Thymus (tissue), 11 donors: ENCODE results near the gene FNDC8. TPM values are rescaled to one million over a fixed set of nuclear protein-coding genes. Genes with fewer than 3 reads are reported as not detected.
"Not testable (repeated sequence)": the region's sequence is repeated elsewhere in the genome, so short reads cannot be mapped to it uniquely, and the experiment has no call there.

Experiments used
- DNase-seq, 9 donors: peaks; one replicate each; pipeline ENCODE4 v3.0.0-alpha.2; 2013; ENCODE audit warnings: low spot score in 9 of 9, low read depth in 6 of 9, missing footprints in 1 of 9
- H3K27ac ChIP-seq, 2 donors: one replicate each; pipeline ENCODE4 v1.5.1; 2013; ENCODE audit warnings: control low read depth in 1 of 2, low read depth in 1 of 2, low read length in 1 of 2, mild to moderate bottlenecking in 1 of 2, moderate library complexity in 1 of 2
- H3K27me3 ChIP-seq, 2 donors: one replicate each; pipeline ENCODE4 v1.5.1; 2013; ENCODE audit warnings: low read length in 1 of 2; ENCODE audit not compliant: control insufficient read depth in 2 of 2, insufficient read depth in 1 of 2
- H3K36me3 ChIP-seq, 2 donors: one replicate each; pipeline ENCODE4 v1.5.1; 2013; ENCODE audit warnings: low read length in 1 of 2, mild to moderate bottlenecking in 1 of 2, moderate library complexity in 1 of 2; ENCODE audit not compliant: control insufficient read depth in 2 of 2, insufficient read depth in 2 of 2
- H3K4me1 ChIP-seq, 2 donors: one replicate each; pipeline ENCODE4 v1.5.1; 2013; ENCODE audit warnings: low read length in 2 of 2; ENCODE audit not compliant: control insufficient read depth in 2 of 2, insufficient read depth in 2 of 2
- H3K4me3 ChIP-seq, 2 donors: one replicate each; pipeline ENCODE4 v1.5.1; 2013; ENCODE audit warnings: low read length in 2 of 2, control low read depth in 1 of 2, mild to moderate bottlenecking in 1 of 2
- H3K9me3 ChIP-seq, 2 donors: one replicate each; pipeline ENCODE4 v1.5.1; 2013; ENCODE audit warnings: low read length in 1 of 2, mild to moderate bottlenecking in 1 of 2; ENCODE audit not compliant: control insufficient read depth in 2 of 2, insufficient read depth in 1 of 2
- WGBS: extraction: QIAGEN DNeasy Blood & Tissue Kit; methylation state at CpG from one replicate; pipeline ENCODE4 v1.1.7; 2013; 5-methylcytosine and 5-hydroxymethylcytosine counted together
- polyA plus RNA-seq: library from polyadenylated mRNA; stranded (reverse); fragments of 200-250 nt; gene quantifications from one replicate; pipeline ENCODE4 v1.2.3, GENCODE V29; 2013
- total RNA-seq: library from RNA; stranded (reverse); fragments of 120-200 nt; gene quantifications from one replicate; pipeline ENCODE4 v1.2.4, GENCODE V29; 2013
- donor health status: healthy.

The FNDC8 gene
- total and polyA plus RNA-seq, 2 donors = 0.02 TPM; not detected in 1

DNA sequence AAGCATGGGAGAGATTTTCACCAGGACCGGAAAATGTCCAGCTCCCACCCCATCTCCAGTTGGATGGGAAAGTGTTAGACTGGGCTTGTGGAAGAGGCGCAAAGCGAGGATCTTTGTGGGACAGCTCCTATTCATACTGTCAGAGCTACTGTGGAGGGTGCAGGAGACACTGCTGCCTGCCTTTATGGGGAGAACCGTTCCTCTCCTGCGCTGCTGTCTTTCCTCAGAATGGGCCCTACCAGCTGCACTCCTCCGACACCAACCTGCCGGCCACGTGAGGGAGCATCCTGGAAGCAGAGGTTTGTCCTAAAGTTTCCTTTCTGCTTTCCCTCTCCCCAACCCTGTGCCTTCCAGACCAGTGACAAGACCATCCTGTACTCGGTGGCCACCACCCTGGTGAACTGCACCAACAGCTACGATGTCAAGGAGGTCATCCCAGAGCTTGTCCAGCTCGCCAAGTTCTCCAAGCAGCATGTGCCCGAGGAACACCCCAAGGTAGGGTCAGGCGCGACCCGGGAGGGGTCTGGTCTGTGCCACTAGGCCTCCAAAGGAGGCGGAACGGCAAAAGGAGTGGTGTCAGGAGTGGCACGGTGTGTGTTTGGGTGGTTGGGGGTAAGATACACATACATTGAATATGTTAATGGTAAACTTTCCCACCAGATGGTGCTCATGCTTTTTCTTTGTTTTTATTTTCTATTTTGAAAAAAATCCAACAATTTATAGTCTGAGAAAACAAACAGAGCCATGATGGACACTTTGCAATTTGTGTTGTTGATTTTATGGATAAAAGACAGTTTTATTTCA is 49.8 kb downstream of the FNDC8 start:
- Histone ChIP-seq H3K9me3 (no peaks in the 10 kb centered on the region), H3K4me3 (no peak overlapping the region), H3K36me3 (no peaks in the 10 kb centered on the region), H3K27ac (no peak overlapping the region), H3K4me1 (peaks cover 3 to 22% of the 10 kb centered on the region in 2 donors), H3K27me3 (no peaks in the 10 kb centered on the region)
- DNase-seq = peak in 8 of 9 donors; percentile 19 to 85 (median 64)
- WGBS = 85% methylated on average over 18 of the region's 18 CpGs

DNA sequence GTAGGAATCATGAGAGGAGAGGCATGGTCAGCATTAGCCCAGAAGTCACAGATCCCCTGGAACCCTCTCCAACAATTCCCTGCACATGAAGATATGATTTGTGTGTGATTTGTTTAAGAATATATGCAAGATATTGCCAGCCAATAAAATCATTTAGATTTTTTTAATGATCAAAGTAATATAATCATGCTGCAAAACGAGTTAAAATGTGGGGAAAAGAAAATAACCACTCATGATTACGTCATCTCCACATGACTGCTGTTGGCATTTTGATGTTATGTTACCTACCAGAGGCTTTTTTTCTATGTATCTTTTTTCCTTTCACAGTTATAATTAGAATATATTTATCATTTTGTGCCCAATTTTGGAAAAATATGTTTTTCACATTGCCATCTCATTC is 50.4 kb downstream of the FNDC8 start:
- peak overlapping the region in 1 of 2 donors; percentile 30 for H3K27ac ChIP-seq
- no peaks in the 10 kb centered on the region for H3K9me3 ChIP-seq
- 16% methylated on average over 2 of the region's 2 CpGs for WGBS
- H3K4me3 ChIP-seq = no peak overlapping the region
- DNase-seq = peak in 1 of 9 donors; percentile 62
- peaks cover 3 to 24% of the 10 kb centered on the region in 2 donors for H3K4me1 ChIP-seq
- no peaks in the 10 kb centered on the region for H3K36me3 ChIP-seq
- no peaks in the 10 kb centered on the region for H3K27me3 ChIP-seq

DNA sequence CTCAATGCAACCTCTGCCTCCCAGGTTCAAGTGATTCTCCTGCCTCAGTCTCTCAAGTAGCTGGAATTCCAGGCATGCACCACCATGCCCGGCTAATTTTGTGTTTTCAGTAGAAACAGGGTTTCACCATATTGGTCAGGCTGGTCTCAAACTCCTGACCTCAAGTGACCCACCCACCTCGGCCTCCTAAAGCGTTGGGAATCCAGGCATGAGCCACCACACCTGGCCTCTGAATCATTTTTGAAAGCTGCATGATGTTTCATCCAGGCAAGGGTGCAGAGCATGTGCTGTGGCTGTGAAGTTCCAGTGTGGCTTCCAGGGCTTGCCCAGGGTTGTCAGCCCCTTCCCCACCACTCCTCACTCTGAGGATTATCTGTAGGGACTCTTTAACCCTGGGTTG is 50.9 kb downstream of the FNDC8 start:
- H3K27me3 ChIP-seq, H3K4me3 ChIP-seq, H3K9me3 ChIP-seq, H3K36me3 ChIP-seq, DNase-seq, H3K27ac ChIP-seq: not testable (repeated sequence)
- H3K4me1 ChIP-seq = peaks cover 3 to 25% of the 10 kb centered on the region in 2 donors
- 98% methylated on average over 3 of the region's 3 CpGs for WGBS

- no peak for DNase-seq
- Histone ChIP-seq H3K4me3 (no peak overlapping the region), H3K36me3 (no peaks in the 10 kb centered on the region), H3K27ac (no peak overlapping the region), H3K4me1 (peaks cover 3 to 27% of the 10 kb centered on the region in 2 donors), H3K27me3 (no peaks in the 10 kb centered on the region), H3K9me3 (no peaks in the 10 kb centered on the region)
- WGBS = 94% methylated on average over 2 of the region's 2 CpGs
Observed at GRCh38 chr17:35174835-35175334, 53.5 kb downstream of the FNDC8 start.

DNA sequence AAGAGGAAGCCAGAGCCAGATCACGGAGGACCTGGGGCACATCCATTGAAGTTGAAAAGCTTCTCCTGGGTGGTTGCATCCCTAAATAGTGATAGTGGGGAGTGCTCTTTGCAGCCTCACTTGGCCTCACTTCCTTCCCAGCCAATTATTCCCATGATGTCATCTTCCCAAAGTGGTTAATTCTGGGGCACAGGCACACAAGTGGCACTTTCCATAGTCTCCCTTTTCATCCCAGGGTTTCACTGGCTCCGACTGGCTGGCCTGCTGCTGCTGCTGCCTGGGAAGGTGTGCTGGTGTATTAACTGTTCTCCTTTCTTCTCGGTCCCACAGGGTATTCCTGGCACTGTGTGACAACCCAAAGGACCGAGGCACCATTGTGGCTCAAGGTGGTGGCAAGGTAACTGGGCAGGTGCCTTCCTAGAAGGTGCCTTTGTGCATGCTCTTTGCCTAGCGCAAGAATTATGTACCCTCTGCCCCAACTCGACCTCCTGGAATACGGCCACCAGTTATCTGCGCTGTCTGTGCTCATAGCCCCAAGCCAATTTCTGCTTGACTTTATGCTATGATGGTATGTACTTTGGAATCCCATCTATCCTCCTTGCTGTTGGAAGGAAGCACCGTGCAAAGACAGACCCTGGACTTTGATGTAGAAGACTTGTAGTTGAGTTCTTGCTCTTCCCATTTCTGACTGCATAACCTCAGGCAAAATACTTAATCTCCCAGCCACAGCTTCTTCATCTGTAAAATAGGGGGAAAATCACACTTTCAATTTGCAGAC is 54.4 kb downstream of the FNDC8 start:
- Histone ChIP-seq H3K27me3 (no peaks in the 10 kb centered on the region), H3K4me3 (no peak overlapping the region), H3K4me1 (peaks cover 3 to 32% of the 10 kb centered on the region in 2 donors), H3K9me3 (no peaks in the 10 kb centered on the region), H3K27ac (no peak overlapping the region), H3K36me3 (no peaks in the 10 kb centered on the region)
- DNase-seq = no peak
- WGBS = 94% methylated on average over 9 of the region's 9 CpGs

DNA sequence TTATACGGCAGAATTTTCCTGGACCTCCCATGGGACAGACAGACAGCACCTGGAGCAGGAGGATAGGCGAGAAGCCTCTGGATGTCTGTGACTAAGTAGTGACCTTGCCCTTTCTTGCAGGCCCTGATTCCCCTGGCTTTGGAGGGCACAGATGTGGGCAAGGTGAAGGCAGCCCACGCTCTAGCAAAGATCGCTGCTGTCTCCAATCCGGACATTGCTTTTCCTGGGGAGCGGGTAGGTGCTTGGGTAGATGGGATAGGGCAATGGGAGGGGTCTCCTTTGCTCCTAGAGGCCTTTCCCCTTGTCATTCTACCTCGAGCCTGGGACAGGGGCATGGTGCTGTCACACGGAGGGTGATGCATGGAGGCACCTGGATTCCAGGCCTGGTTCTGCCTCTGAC is 55.5 kb downstream of the FNDC8 start:
- peaks cover 3 to 27% of the 10 kb centered on the region in 2 donors for H3K4me1 ChIP-seq
- no peak overlapping the region for H3K27ac ChIP-seq
- H3K9me3 ChIP-seq = no peaks in the 10 kb centered on the region
- H3K27me3 ChIP-seq = no peaks in the 10 kb centered on the region
- no peak for DNase-seq
- no peak overlapping the region for H3K4me3 ChIP-seq
- WGBS = 90% methylated on average over 8 of the region's 8 CpGs
- H3K36me3 ChIP-seq = no peaks in the 10 kb centered on the region

- WGBS = 94% methylated on average over 5 of the region's 5 CpGs
- H3K4me3 ChIP-seq, H3K27me3 ChIP-seq, H3K9me3 ChIP-seq, H3K36me3 ChIP-seq, DNase-seq, H3K27ac ChIP-seq: not testable (repeated sequence)
- peaks cover 0 to 23% of the 10 kb centered on the region in 2 donors for H3K4me1 ChIP-seq
Observed at GRCh38 chr17:35179379-35179778, 58.0 kb downstream of the FNDC8 start.
